ENCODE data around the gene ALPP.
"Not testable (repeated sequence)": the region's sequence is repeated elsewhere in the genome, so short reads cannot be mapped to it uniquely, and the experiment has no call there.

ALPP gene

GRCh38 chr2:232378735-232379151 is at the start of gene ALPP:
ALPP (plus strand) TSS chr2:232378751; CDS start chr2:232378803, 52 bp downstream.
- H3K4me3 ChIP-seq (ENCODE audit: low read length): not testable (repeated sequence)

DNA sequence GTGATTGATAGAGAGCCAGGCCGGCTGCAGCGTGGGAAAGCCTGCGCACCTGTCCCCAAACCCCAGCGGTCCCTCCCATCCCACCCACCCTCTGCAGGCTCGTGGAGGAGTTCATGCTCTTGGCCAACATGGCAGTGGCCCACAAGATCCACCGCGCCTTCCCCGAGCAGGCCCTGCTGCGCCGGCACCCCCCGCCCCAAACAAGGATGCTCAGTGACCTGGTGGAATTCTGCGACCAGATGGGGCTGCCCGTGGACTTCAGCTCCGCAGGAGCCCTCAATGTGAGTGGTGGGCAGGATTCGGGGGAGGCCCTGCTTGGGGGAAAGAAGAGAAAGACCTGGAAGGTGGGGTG is 48.9 kb upstream of the ALPP start:
- H3K4me3 ChIP-seq (ENCODE audit: low read length): no peak overlapping the region
- no peak for TF ChIP-seq ZNF274 (IDR thresholded peaks at IDR 0.05; ENCODE audit: low read depth, low read length)

DNA sequence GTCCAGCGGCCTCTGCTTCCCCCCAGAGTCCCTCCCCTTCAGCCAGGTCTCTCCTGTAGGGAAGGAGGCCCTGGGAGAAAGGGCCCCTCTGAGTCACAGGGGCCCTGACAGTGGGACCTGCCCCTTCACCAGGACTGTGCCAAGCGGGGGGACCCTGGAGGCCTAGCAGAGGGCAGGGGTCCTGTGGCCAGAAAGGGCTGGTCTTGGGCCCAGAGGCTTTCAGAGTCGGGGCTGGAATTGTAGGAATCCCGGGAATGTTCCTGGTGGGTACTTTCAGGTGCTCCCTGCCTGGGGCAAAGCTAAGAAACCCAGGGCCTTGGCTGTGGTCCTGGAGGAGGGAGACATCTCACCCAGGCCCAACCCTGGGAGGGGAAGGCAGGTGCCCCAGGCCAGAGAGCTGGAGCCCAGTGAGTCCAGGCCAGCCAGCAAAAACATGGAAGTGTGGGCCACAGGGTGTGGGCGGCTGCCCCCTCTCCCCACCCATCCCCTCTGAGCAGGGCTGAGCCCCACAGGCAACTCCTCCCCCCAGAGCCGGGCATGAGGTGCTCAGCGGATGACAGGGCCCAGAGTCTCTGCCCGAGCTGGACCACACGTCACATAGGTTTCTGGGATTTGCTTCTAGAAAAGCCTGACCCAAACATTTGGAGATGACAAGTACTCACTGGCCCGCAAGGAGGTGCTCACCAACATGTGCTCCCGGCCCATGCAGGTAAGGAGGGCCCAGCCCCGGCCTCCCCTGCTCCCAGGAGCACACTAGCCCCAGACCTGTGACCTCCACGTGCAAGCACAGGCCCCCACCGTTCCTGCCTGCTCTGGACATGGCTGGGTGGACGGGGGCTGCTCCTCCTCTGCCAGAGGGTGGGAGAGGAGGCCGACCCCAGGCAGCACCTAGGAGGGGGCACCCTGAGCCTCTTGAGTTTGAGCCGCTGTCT is 48.2 kb upstream of the ALPP start:
- H3K4me3 ChIP-seq (ENCODE audit: low read length): no peak overlapping the region
- no peak for TF ChIP-seq ZNF274 (IDR thresholded peaks at IDR 0.05; ENCODE audit: low read depth, low read length)

DNA sequence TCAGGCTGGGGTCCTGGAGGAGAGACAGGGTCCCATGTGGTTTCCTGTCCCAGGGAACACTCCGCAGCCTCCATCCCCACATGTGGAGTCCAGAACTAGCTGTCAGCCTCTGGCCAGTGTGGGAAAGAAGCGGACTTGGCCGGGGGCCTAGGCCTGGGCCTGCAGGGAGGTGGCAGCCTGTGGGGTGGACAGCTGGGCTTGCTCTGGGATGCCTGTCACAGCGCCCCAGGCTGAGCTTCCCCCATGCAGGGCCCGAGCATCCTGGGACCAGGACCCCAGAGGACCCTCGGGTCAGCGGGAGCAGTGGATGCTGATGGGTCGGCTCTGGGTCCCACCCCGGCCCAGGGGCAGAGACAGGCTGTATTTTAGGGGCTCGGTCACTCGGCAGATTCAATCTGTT is 47.5 kb upstream of the ALPP start:
- H3K4me3 ChIP-seq (ENCODE audit: low read length): not testable (repeated sequence)

DNA sequence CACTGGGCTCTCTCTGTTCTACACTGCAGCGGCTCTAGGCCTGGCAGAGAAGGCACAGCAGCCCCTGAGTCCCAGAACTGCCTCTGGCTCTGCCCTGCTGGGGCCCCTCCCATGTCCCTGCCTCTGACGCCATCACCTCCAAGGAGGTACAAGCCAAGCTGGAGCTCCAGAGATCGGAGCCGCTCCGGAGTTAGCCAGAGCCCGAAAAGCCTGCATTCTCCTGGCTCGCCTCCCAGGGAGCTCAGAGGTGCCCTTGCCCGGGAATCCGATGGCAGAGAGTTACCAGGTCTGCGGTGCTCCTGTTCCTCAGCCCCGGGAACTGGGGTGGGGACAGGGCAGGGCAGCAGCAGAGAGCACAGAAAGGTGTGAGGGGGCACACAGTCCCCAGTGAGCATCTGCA is 46.9 kb upstream of the ALPP start:
- H3K4me3 ChIP-seq (ENCODE audit: low read length): not testable (repeated sequence)

GRCh38 chr2:232332244-232332939 is 46.2 kb upstream of the ALPP start:
- not testable (repeated sequence) for H3K4me3 ChIP-seq (ENCODE audit: low read length)

- H3K4me3 ChIP-seq (ENCODE audit: low read length): no peak overlapping the region
- no peak for TF ChIP-seq ZNF274 (IDR thresholded peaks at IDR 0.05; ENCODE audit: low read depth, low read length)
Measured at GRCh38 chr2:232332940-232333259, 45.7 kb upstream of the ALPP start.

DNA sequence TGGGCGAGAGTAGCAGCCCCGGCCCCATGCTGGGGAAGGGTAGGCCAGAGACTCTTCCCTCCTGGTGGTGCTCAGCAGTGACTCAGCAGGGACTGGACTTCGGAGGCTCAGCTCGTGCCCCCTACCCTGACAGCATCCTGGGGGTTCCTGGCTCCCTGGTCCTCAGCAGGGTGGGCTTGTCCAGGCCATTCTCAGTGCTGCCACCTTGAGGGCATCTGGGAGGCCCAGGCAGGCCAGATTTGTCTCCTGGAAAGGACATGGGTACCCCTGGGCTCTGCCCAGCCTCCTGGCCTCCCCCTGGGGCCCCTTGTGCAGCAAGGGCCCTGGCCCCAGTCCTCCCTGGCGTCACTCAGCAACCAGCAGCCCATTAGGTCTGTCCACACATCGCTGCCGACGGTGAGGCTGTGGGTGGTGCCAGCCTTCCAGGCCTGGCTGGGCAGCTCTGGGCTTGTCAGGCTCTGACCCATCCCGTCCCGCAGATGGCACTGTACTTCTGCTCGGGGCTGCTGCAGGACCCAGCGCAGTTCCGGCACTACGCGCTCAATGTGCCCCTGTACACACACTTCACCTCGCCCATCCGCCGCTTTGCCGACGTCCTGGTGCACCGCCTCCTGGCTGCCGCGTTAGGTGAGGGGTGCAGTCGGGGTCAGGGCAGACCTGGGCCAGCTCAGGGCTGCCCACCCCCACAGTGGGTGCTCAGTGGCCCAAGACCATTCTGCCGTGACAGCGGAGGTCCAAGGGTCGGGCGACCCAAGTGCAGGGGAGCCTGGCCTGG is 45.0 kb upstream of the ALPP start:
- H3K4me3 ChIP-seq (ENCODE audit: low read length): no peak overlapping the region
- no peak for TF ChIP-seq ZNF274 (IDR thresholded peaks at IDR 0.05; ENCODE audit: low read depth, low read length)

GRCh38 chr2:232334136-232334884 is 44.2 kb upstream of the ALPP start:
- not testable (repeated sequence) for H3K4me3 ChIP-seq (ENCODE audit: low read length)

- not testable (repeated sequence) for H3K4me3 ChIP-seq (ENCODE audit: low read length)
Measured at GRCh38 chr2:232334885-232335205, 43.7 kb upstream of the ALPP start.

- not testable (repeated sequence) for H3K4me3 ChIP-seq (ENCODE audit: low read length)
Measured at GRCh38 chr2:232335206-232335858, 43.2 kb upstream of the ALPP start.

DNA sequence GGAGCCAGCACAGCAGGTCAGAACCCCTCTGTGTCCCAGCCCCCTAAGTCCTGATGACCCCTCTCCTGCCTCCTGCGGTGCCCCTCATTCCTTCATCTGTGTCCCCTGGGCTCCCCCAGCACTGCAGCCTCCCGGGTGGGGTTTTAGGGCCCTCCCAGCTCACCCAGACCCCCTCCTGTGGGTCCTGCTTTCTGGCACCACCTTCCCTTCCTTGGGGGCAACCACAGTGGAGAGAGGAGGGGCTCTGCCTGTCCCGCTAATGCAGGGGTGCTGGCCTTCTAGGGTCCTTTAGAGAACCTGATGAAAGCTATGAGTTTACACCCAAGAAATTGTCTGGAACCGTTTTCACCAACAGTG is 42.7 kb upstream of the ALPP start:
- TF ChIP-seq ZNF274 (IDR thresholded peaks at IDR 0.05; ENCODE audit: low read depth, low read length): no peak
- H3K4me3 ChIP-seq (ENCODE audit: low read length): no peak overlapping the region

GRCh38 chr2:232336241-232336736 is 42.3 kb upstream of the ALPP start:
- TF ChIP-seq ZNF274 (IDR thresholded peaks at IDR 0.05; ENCODE audit: low read depth, low read length): no peak
- no peak overlapping the region for H3K4me3 ChIP-seq (ENCODE audit: low read length)

DNA sequence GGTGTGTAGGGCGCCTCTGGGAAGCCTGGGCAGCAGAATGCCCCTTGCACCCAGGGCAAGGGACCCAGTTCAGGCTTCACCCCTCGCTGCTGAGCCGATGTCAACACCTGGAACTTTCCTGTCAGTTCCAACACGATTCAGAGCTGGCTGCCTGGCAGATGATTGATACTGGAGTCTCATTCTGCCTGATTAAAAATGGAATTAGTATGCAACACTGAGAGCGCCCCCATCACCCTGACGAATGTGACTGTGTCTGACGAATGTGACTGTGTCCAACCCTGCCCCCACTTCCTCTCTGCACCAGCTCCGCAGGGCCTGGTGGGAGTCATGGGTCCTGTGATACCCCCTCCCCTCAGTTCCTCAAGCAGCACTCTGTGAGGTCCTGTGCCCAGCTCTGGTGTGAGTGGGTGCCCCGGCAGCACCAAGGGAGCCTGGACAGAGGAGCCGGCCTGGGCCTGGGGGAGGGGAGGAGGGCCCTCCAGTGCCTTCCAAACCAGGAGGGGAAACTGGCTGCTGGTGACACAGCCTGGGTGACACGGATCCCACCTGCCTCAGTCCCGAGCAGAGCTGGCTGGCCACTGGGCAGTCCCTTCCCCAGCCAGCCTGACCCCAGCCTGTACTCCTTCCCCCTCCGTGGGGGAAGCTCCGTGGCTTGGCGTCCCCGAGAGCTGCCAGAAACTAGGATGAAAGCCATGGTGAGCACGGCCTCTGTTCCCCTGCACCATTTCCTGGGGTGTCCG is 41.4 kb upstream of the ALPP start:
- H3K4me3 ChIP-seq (ENCODE audit: low read length): no peak overlapping the region
- no peak for TF ChIP-seq ZNF274 (IDR thresholded peaks at IDR 0.05; ENCODE audit: low read depth, low read length)

DNA sequence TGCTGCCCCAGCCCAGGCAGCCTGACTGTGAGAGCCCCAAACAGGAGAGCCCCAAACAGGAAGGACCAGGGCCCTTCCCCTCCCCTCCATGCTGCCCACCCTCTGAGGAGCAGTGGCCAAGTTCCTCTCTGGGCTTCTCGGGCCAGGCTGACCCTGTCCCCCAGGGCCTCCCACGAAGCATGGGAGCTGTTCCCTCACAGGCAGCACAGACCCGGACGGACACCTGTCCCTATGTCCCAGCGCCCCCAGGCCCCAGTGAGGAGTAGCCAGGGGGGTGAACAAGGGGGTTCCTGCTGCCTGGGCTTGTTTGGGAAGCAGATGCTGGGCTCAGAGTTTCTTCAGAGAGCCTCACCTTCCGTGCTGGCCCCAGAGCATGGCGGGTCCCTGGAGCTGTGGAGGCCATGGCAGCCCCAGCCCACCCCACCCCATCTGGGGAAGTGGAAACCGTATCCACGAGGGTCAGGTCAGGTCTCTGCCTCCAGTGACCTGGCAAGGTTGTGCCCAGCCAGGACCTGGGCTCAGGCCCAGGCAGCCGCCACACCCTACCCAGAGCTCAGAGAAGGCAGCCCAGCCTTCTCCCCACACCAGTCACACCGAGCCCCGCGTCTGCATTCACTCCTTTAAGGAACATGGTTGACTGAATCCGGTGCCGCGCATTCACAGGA is 40.3 kb upstream of the ALPP start:
- H3K4me3 ChIP-seq (ENCODE audit: low read length): not testable (repeated sequence)
